ENCODE data around the gene SLC8A2. TPM values are rescaled to one million over a fixed set of nuclear protein-coding genes. Genes with fewer than 3 reads are reported as not detected.
A peak's percentile ranks its signal among the peaks of the same experiment; 100 is the strongest.

The SLC8A2 gene
- total and polyA plus RNA-seq, 9 donors = 0.04 to 0.49 (median 0.24) TPM

DNA sequence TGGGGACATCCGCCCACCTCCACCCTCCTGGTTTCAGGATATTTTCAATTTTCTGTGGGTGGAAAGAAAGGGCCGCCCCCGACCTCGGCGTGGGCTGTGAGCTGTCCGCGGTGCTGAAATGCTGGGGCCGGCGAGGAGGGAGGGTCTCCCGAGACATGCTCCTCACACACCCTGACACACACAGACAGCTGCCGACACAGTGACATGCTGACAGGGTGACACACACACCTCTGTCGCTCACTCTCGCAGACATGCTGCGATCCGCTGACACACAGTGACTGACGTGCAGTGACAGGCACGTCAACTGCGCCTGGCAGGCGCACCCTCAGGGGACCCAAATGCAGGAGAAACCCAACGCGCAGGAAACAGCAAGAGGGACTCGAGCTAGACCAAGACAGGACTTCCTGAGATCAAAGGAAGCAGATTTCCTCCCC lies 27.3 kb downstream of the SLC8A2 start:
- peaks cover 73% of the 10 kb centered on the region for H3K27me3 ChIP-seq (ENCODE audit: control insufficient read depth, insufficient read depth, low read length)
- H3K4me1 ChIP-seq (ENCODE audit: control insufficient read depth, insufficient read depth, low read length) = no peaks in the 10 kb centered on the region
- no peak overlapping the region for H3K4me3 ChIP-seq (ENCODE audit: low read length)
- no peaks in the 10 kb centered on the region for H3K9me3 ChIP-seq (replicated peaks; ENCODE audit: control insufficient read depth, low read depth, low read length)
- no peak for DNase-seq
- no peaks in the 10 kb centered on the region for H3K36me3 ChIP-seq (ENCODE audit: control insufficient read depth, insufficient read depth, low read length)
- 29% methylated on average over 17 of the region's 22 CpGs for WGBS (ENCODE audit: insufficient coverage)
- no peak overlapping the region for H3K27ac ChIP-seq (ENCODE audit: low read length)

DNA sequence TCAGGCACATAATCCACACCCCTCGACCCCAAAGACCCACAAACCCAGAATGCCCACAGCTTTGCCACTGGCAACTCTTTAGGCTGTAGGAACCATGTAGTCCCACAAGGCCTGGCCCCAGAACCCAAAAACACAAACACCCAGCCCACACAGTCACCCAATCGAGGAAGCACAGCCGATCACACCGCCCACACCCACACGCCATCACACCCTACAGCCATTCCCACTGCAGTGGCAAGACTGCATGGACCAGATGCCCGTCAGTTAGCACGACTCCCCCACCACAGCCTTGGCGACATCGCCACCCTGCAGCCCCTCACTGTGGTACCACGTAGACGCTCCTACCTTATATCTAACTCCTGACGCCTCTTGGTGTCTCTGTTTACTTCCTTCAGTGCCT lies 28.4 kb downstream of the SLC8A2 start:
- no peak overlapping the region for H3K4me3 ChIP-seq (ENCODE audit: low read length)
- no peaks in the 10 kb centered on the region for H3K9me3 ChIP-seq (replicated peaks; ENCODE audit: control insufficient read depth, low read depth, low read length)
- 66% methylated on average over 12 of the region's 12 CpGs for whole genome bisulfite sequencing (ENCODE audit: insufficient coverage)
- H3K4me1 ChIP-seq (ENCODE audit: control insufficient read depth, insufficient read depth, low read length) = no peaks in the 10 kb centered on the region
- no peaks in the 10 kb centered on the region for H3K36me3 ChIP-seq (ENCODE audit: control insufficient read depth, insufficient read depth, low read length)
- no peak overlapping the region for H3K27ac ChIP-seq (ENCODE audit: low read length)
- no peak for DNase-seq
- H3K27me3 ChIP-seq (ENCODE audit: control insufficient read depth, insufficient read depth, low read length) = peaks cover 63% of the 10 kb centered on the region

DNA sequence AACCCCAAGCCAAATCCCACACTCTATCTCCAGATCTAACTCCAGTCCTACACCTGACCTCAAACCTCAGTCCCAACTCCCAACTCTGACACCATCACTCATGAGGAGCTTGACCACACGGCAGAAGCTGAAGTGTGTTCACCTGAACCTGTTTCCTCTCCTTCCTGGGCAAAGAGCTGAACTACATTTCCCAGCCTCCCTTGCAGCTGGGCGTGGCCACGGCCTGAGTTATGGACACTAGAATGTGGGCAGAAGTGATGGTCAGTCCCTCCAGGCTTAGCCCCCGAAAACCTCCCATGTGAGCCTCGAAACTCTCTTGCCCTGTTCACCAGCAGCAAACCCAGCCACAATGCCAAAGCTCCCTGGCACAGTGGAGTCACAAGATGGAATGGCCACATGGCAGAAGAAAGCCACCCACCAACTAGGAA lies 32.9 kb downstream of the SLC8A2 start:
- Histone ChIP-seq H3K4me3 (ENCODE audit: low read length) (no peak overlapping the region), H3K36me3 (ENCODE audit: control insufficient read depth, insufficient read depth, low read length) (no peaks in the 10 kb centered on the region), H3K9me3 (replicated peaks; ENCODE audit: control insufficient read depth, low read depth, low read length) (no peaks in the 10 kb centered on the region), H3K4me1 (ENCODE audit: control insufficient read depth, insufficient read depth, low read length) (peaks cover 2% of the 10 kb centered on the region), H3K27me3 (ENCODE audit: control insufficient read depth, insufficient read depth, low read length) (peaks cover 30% of the 10 kb centered on the region), H3K27ac (ENCODE audit: low read length) (no peak overlapping the region)
- no peak for DNase-seq
- 60% methylated on average over 2 of the region's 5 CpGs for WGBS (ENCODE audit: insufficient coverage)

DNA sequence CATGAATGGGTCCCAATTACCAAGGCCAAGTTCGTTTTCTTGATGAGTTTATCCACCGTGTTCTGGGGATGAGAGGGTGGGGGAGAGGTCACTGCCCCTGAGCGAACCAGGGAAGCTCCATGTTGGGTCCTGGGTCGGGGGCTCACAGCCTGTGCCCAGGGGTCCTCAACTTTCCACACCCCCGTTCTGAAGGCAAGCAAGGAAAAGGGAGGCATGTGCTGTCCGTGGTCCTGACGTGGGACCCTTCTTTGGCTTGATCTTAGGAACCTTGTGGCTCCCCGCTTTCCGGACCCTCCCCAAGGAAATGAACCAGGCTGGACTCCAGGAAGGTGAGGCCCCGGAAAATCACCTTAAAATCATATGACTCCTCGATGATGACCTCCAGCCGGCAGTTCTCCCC lies 34.2 kb downstream of the SLC8A2 start:
- DNase-seq = no peak
- 33% methylated on average over 7 of the region's 12 CpGs for WGBS (ENCODE audit: insufficient coverage)
- Histone ChIP-seq H3K9me3 (replicated peaks; ENCODE audit: control insufficient read depth, low read depth, low read length) (no peaks in the 10 kb centered on the region), H3K27ac (ENCODE audit: low read length) (no peak overlapping the region), H3K4me1 (ENCODE audit: control insufficient read depth, insufficient read depth, low read length) (peaks cover 2% of the 10 kb centered on the region), H3K4me3 (ENCODE audit: low read length) (no peak overlapping the region), H3K36me3 (ENCODE audit: control insufficient read depth, insufficient read depth, low read length) (no peaks in the 10 kb centered on the region), H3K27me3 (ENCODE audit: control insufficient read depth, insufficient read depth, low read length) (peaks cover 18% of the 10 kb centered on the region)

DNA sequence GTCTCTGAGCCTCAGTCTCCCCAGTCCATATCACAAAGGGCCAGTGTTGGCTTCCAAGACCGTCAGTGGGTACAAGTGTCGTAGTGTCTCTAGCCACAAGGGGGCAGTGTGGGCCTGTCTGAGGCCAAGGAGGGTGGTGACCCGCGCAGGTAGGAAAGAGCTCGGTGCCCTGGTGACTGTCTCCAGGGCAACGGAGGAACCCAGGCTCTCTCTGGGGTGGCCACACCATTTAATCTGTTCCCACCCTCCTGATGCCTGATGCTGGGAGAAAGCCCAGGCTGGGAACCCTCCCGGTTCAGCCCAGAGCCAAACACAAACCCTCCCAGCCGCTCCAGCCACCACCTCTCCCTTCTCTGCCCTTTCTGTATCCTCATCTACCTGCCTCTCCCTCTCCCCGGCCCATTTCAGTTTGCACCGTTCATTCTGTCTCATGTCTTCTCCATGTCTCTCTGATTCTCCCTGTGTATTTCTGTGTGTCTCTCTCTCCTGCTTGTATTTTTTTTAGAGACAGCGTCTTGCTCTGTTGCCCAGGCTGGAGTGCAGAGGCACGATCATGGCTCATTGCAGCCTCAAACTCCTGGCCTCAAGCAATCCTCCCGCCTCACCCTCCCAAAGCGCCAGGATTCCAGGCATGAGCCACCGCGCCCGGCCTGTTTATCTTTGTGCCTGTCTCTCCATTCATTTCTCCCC lies 34.8 kb downstream of the SLC8A2 start:
- H3K27ac ChIP-seq (ENCODE audit: low read length) = no peak overlapping the region
- peak; percentile 62 for DNase-seq
- peaks cover 2% of the 10 kb centered on the region for H3K4me1 ChIP-seq (ENCODE audit: control insufficient read depth, insufficient read depth, low read length)
- H3K27me3 ChIP-seq (ENCODE audit: control insufficient read depth, insufficient read depth, low read length) = peaks cover 21% of the 10 kb centered on the region
- 31% methylated on average over 14 of the region's 17 CpGs for WGBS (ENCODE audit: insufficient coverage)
- H3K4me3 ChIP-seq (ENCODE audit: low read length) = no peak overlapping the region
- no peaks in the 10 kb centered on the region for H3K9me3 ChIP-seq (replicated peaks; ENCODE audit: control insufficient read depth, low read depth, low read length)
- H3K36me3 ChIP-seq (ENCODE audit: control insufficient read depth, insufficient read depth, low read length) = no peaks in the 10 kb centered on the region

DNA sequence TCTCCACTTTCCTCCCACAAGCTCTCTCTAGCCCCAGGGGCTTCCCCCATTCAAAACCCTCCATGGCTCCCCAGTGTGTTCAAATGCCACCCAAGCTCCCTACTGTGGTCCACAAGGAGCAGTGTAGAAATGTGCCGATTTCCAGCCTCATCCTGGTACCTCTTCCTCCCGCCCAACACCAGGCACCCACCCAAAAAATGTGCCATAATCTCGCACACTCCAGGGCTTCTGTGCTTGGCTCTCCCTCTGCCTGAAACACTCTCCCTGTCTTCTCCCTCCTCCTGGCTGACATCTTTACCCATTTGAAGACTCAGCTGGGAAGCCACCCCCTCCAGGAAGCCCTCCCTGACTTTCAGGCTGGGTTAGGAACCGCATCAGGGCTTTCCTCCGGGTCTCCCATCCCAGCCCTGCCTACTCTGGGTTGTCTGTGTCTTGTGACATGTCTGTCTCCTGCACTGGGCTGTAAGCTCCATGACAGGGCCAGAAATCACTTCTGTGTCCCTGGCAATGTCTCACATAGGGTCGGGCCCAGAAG lies 35.7 kb downstream of the SLC8A2 start:
- Histone ChIP-seq H3K27me3 (ENCODE audit: control insufficient read depth, insufficient read depth, low read length) (peaks cover 26% of the 10 kb centered on the region), H3K4me1 (ENCODE audit: control insufficient read depth, insufficient read depth, low read length) (peaks cover 2% of the 10 kb centered on the region), H3K27ac (ENCODE audit: low read length) (no peak overlapping the region), H3K9me3 (replicated peaks; ENCODE audit: control insufficient read depth, low read depth, low read length) (no peaks in the 10 kb centered on the region), H3K4me3 (ENCODE audit: low read length) (no peak overlapping the region), H3K36me3 (ENCODE audit: control insufficient read depth, insufficient read depth, low read length) (no peaks in the 10 kb centered on the region)
- no peak for DNase-seq
- 80% methylated on average over 3 of the region's 6 CpGs for WGBS (ENCODE audit: insufficient coverage)

DNA sequence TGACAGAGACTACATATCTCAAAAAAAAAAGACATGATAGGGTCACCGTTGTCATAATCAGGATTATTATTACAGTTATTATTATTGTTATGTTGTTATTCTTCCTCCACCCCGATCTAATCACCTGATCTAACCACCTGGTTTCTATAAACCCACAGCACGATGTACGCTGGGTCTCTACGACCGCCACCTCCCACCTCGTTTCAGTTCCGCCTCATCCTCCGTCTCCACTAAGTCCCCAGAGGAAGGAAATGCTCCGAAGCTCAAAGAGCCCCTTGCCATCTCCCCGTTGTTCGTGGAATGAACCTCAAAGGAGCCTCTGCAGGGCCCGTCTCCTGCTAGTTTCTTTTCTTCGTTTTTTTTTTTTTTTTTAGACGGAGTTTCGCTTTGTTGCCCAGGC lies 36.5 kb downstream of the SLC8A2 start:
- no peak for DNase-seq
- WGBS (ENCODE audit: insufficient coverage) = 38% methylated on average over 9 of the region's 16 CpGs
- Histone ChIP-seq H3K4me3 (ENCODE audit: low read length) (no peak overlapping the region), H3K27me3 (ENCODE audit: control insufficient read depth, insufficient read depth, low read length) (peaks cover 33% of the 10 kb centered on the region), H3K4me1 (ENCODE audit: control insufficient read depth, insufficient read depth, low read length) (peaks cover 5% of the 10 kb centered on the region), H3K27ac (ENCODE audit: low read length) (no peak overlapping the region), H3K9me3 (replicated peaks; ENCODE audit: control insufficient read depth, low read depth, low read length) (no peaks in the 10 kb centered on the region), H3K36me3 (ENCODE audit: control insufficient read depth, insufficient read depth, low read length) (no peaks in the 10 kb centered on the region)

DNA sequence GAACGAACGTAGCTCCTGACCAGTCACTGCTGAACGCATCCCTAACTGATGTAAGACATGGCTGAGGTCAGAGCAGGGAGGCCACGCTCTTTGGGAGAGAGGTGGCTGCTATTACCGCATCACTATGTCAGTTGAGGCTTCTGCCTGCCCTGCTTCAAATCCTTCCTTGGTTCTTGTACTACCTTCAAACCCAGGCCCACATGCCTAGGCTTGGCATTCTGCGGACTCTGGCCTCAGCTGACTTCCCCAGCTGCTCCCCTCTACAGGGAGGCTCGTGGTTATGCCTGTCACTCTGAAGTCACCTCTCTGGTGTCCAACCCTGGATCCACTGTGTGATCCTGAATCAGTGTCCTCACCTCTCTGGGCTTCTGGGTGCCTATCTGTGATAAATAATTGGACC lies 37.6 kb downstream of the SLC8A2 start:
- no peak for DNase-seq
- no peak overlapping the region for H3K4me3 ChIP-seq (ENCODE audit: low read length)
- peaks cover 45% of the 10 kb centered on the region for H3K27me3 ChIP-seq (ENCODE audit: control insufficient read depth, insufficient read depth, low read length)
- no peaks in the 10 kb centered on the region for H3K9me3 ChIP-seq (replicated peaks; ENCODE audit: control insufficient read depth, low read depth, low read length)
- no peaks in the 10 kb centered on the region for H3K36me3 ChIP-seq (ENCODE audit: control insufficient read depth, insufficient read depth, low read length)
- WGBS (ENCODE audit: insufficient coverage) = 75% methylated on average over 6 of the region's 7 CpGs
- peaks cover 13% of the 10 kb centered on the region for H3K4me1 ChIP-seq (ENCODE audit: control insufficient read depth, insufficient read depth, low read length)
- H3K27ac ChIP-seq (ENCODE audit: low read length) = no peak overlapping the region

DNA sequence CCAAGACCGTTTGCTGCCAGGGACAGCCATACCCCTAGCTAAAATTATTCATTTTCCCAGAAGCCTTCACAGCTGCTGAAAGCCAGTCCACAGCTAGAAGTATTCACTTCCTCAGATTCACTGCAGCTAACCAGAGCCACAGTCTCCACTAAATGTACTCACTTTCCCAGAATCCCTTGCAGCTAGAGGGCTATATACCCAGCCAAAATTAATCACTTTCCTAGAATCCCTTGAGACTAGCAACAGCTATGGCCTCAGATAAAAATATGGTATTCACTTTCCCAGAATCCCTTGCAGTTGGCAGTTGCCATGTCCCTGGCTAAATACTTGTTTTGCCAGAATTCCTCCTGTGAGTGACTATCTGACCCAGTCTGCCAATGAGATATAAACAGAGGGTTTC lies 38.6 kb downstream of the SLC8A2 start:
- 44% methylated on average over 1 of the region's 1 CpG for WGBS (ENCODE audit: insufficient coverage)

DNA sequence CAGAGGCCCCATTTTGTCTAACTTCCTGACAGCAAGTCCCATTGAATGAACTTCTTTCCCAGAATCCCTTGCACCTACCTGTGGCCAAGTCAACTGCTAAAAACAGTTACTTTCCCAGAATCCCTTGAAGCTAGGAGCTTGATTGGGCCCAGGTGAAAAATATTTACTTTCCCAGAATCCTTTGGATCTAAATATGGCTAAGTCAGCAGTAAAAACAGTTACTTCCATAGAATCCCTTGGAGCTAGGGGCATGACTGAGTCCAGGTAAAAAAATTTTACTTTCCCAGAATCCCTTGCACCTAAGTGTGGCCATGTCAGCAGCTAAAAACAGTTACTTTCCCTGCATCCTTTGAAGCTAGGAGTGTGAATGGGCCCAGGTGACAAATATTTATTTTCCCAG lies 39.2 kb downstream of the SLC8A2 start:
- Histone ChIP-seq H3K9me3 (replicated peaks; ENCODE audit: control insufficient read depth, low read depth, low read length) (no peaks in the 10 kb centered on the region), H3K4me3 (ENCODE audit: low read length) (no peak overlapping the region), H3K27me3 (ENCODE audit: control insufficient read depth, insufficient read depth, low read length) (peaks cover 54% of the 10 kb centered on the region), H3K4me1 (ENCODE audit: control insufficient read depth, insufficient read depth, low read length) (peaks cover 26% of the 10 kb centered on the region), H3K36me3 (ENCODE audit: control insufficient read depth, insufficient read depth, low read length) (no peaks in the 10 kb centered on the region), H3K27ac (ENCODE audit: low read length) (no peak overlapping the region)
- no peak for DNase-seq

More for the DNA sequence above, 38.6 kb downstream of the SLC8A2 start:
- peaks cover 54% of the 10 kb centered on the region for H3K27me3 ChIP-seq (ENCODE audit: control insufficient read depth, insufficient read depth, low read length)
- no peak overlapping the region for H3K27ac ChIP-seq (ENCODE audit: low read length)
- no peaks in the 10 kb centered on the region for H3K9me3 ChIP-seq (replicated peaks; ENCODE audit: control insufficient read depth, low read depth, low read length)
- no peaks in the 10 kb centered on the region for H3K36me3 ChIP-seq (ENCODE audit: control insufficient read depth, insufficient read depth, low read length)
- peaks cover 21% of the 10 kb centered on the region for H3K4me1 ChIP-seq (ENCODE audit: control insufficient read depth, insufficient read depth, low read length)
- H3K4me3 ChIP-seq (ENCODE audit: low read length) = no peak overlapping the region
- no peak for DNase-seq

Measured in muscle of leg (tissue), 11 donors.